WTC11 (cell line): ENCODE measurements around the gene VAV2. TPM values are rescaled to one million over a fixed set of nuclear protein-coding genes. Genes with fewer than 3 reads are reported as not detected.

Source experiments
- ATAC-seq: fragments of 200-7000 bp; cut with Tn5 transposase; 2 replicates; pipeline ENCODE4 v1.10.0; 2021; ENCODE audit warnings: mild to moderate bottlenecking, moderate library complexity
- CTCF ChIA-PET: fragments of 300-600 bp; sonication (Branson Sonifier 250); formaldehyde crosslinking; loops from one replicate; lab custom pipeline; 2021; ENCODE audit warnings: antibody characterized with exemption; lab: Charles Lee
- POLR2A ChIA-PET: fragments of 350-600 bp; sonication (Branson Sonifier 250); formaldehyde crosslinking; loops from one replicate; lab custom pipeline; 2021; ENCODE audit warnings: antibody characterized with exemption; lab: Charles Lee
- DNase-seq: peaks from one replicate; pipeline ENCODE4 v3.0.0; 2021; ENCODE audit warnings: low spot score
- H3K27ac Mint-ChIP-seq: 2 replicates; pipeline ENCODE4 v1.8.0; 2021; ENCODE audit warnings: mixed read lengths
- H3K27me3 Mint-ChIP-seq: 2 replicates; pipeline ENCODE4 v1.8.0; 2021; ENCODE audit warnings: low read depth, mild to moderate bottlenecking, moderate library complexity, mixed read lengths
- H3K36me3 Mint-ChIP-seq: 2 replicates; pipeline ENCODE4 v1.8.0; 2021; ENCODE audit warnings: mixed read lengths
- H3K4me1 Mint-ChIP-seq: 2 replicates; pipeline ENCODE4 v1.8.0; 2022; ENCODE audit warnings: mixed read lengths
- H3K4me3 Mint-ChIP-seq: 2 replicates; pipeline ENCODE4 v1.8.0; 2021; ENCODE audit warnings: mild to moderate bottlenecking, moderate library complexity, mixed read lengths
- H3K9me3 Mint-ChIP-seq: 2 replicates; pipeline ENCODE4 v1.8.0; 2021; ENCODE audit warnings: mixed read lengths
- ATF6 ChIP-seq: sonication (generic); formaldehyde crosslinking; IDR thresholded peaks from 2 replicates; pipeline ENCODE4 v1.8.1; 2023; ENCODE audit warnings: mild to moderate bottlenecking, missing genetic modification reagents
- ELF4 ChIP-seq: sonication (generic); formaldehyde crosslinking; IDR thresholded peaks from 2 replicates; pipeline ENCODE4 v1.8.1; 2022; ENCODE audit warnings: low read depth, mild to moderate bottlenecking, moderate library complexity, missing genetic modification reagents
- IRF1 ChIP-seq: sonication (generic); formaldehyde crosslinking; IDR thresholded peaks from 2 replicates; pipeline ENCODE4 v1.8.0; 2023; ENCODE audit warnings: missing genetic modification reagents
- MAX ChIP-seq: sonication (generic); formaldehyde crosslinking; IDR thresholded peaks from 2 replicates; pipeline ENCODE4 v1.8.0; 2022; ENCODE audit warnings: mild to moderate bottlenecking, missing genetic modification reagents
- ZNF121 ChIP-seq: sonication (generic); formaldehyde crosslinking; IDR thresholded peaks from 2 replicates; pipeline ENCODE4 v1.8.0; 2023; ENCODE audit warnings: missing genetic modification reagents
- ZNF138 ChIP-seq: sonication (generic); formaldehyde crosslinking; conservative IDR thresholded peaks from 2 replicates; pipeline ENCODE4 v1.8.1; 2022; ENCODE audit warnings: mild to moderate bottlenecking, moderate library complexity, missing genetic modification reagents
- ZNF219 ChIP-seq: sonication (generic); formaldehyde crosslinking; IDR thresholded peaks from 2 replicates; pipeline ENCODE4 v1.8.0; 2023; ENCODE audit warnings: missing genetic modification reagents, mild to moderate bottlenecking, borderline replicate concordance
- ZNF263 ChIP-seq: sonication (generic); formaldehyde crosslinking; IDR thresholded peaks from 2 replicates; pipeline ENCODE4 v1.8.1; 2022; ENCODE audit warnings: low read depth, mild to moderate bottlenecking, moderate library complexity, missing genetic modification reagents
- ZNF423 ChIP-seq: fragments of 250-450 bp; sonication (Bioruptor Pico); IDR thresholded peaks from 2 replicates; pipeline ENCODE4 v2.1.2; 2022; ENCODE audit warnings: mild to moderate bottlenecking, moderate library complexity
- ZNF532 ChIP-seq: fragments of 250-450 bp; sonication (Bioruptor Pico); IDR thresholded peaks from 2 replicates; pipeline ENCODE4 v1.9.0; 2021; ENCODE audit warnings: mild to moderate bottlenecking, borderline replicate concordance
- total RNA-seq: library from RNA; stranded (reverse); gene quantifications from 3 replicates; pipeline ENCODE4 v1.2.3, GENCODE V29; 2021
- TF ChIP-seq, protein P1 (sequence below): sonication (generic); formaldehyde crosslinking; IDR thresholded peaks from 2 replicates; pipeline ENCODE4 v1.8.0; 2022; ENCODE audit warnings: missing genetic modification reagents
- TF ChIP-seq, protein P2 (sequence below): fragments of 200-600 bp; IDR thresholded peaks from 2 replicates; pipeline ENCODE4 v1.8.0; 2022; ENCODE audit warnings: antibody characterized with exemption

Gene VAV2
- total RNA-seq, 1 experiment from 2014 or later, result 39.7 TPM

- TF ChIP-seq, protein P1, sequence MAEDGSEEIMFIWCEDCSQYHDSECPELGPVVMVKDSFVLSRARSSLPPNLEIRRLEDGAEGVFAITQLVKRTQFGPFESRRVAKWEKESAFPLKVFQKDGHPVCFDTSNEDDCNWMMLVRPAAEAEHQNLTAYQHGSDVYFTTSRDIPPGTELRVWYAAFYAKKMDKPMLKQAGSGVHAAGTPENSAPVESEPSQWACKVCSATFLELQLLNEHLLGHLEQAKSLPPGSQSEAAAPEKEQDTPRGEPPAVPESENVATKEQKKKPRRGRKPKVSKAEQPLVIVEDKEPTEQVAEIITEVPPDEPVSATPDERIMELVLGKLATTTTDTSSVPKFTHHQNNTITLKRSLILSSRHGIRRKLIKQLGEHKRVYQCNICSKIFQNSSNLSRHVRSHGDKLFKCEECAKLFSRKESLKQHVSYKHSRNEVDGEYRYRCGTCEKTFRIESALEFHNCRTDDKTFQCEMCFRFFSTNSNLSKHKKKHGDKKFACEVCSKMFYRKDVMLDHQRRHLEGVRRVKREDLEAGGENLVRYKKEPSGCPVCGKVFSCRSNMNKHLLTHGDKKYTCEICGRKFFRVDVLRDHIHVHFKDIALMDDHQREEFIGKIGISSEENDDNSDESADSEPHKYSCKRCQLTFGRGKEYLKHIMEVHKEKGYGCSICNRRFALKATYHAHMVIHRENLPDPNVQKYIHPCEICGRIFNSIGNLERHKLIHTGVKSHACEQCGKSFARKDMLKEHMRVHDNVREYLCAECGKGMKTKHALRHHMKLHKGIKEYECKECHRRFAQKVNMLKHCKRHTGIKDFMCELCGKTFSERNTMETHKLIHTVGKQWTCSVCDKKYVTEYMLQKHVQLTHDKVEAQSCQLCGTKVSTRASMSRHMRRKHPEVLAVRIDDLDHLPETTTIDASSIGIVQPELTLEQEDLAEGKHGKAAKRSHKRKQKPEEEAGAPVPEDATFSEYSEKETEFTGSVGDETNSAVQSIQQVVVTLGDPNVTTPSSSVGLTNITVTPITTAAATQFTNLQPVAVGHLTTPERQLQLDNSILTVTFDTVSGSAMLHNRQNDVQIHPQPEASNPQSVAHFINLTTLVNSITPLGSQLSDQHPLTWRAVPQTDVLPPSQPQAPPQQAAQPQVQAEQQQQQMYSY (CRISPR knock-in tag), result peak; percentile 79
- TF ChIP-seq ZNF532 (CRISPR knock-in tag), result no peak
- TF ChIP-seq ZNF138 (CRISPR knock-in tag), result no peak
- no peak for TF ChIP-seq ZNF219 (CRISPR knock-in tag)
- TF ChIP-seq MAX (CRISPR knock-in tag), result peak; percentile 24; the same call in 1 of the 2 replicates
- peak; percentile 79 for TF ChIP-seq ZNF121 (CRISPR knock-in tag)
- TF ChIP-seq, protein P2, sequence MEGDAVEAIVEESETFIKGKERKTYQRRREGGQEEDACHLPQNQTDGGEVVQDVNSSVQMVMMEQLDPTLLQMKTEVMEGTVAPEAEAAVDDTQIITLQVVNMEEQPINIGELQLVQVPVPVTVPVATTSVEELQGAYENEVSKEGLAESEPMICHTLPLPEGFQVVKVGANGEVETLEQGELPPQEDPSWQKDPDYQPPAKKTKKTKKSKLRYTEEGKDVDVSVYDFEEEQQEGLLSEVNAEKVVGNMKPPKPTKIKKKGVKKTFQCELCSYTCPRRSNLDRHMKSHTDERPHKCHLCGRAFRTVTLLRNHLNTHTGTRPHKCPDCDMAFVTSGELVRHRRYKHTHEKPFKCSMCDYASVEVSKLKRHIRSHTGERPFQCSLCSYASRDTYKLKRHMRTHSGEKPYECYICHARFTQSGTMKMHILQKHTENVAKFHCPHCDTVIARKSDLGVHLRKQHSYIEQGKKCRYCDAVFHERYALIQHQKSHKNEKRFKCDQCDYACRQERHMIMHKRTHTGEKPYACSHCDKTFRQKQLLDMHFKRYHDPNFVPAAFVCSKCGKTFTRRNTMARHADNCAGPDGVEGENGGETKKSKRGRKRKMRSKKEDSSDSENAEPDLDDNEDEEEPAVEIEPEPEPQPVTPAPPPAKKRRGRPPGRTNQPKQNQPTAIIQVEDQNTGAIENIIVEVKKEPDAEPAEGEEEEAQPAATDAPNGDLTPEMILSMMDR, result peak; percentile 89
- TF ChIP-seq, all 79 proteins: peak for 4
- H3K9me3 Mint-ChIP-seq, result no peaks in the 10 kb centered on the region
- peak; percentile 90 for DNase-seq
- H3K4me3 Mint-ChIP-seq, result peak overlapping the region; percentile 38
- POLR2A ChIA-PET, result no interaction called here
- CTCF ChIA-PET, result interaction anchor here (0.6 to 3.7 kb wide), 25 partner anchors 11 to 467 kb away, joined by 3 to 80 read pairs (median 6); partner anchors contain the start of genes BRD3OS and SARDH
- peaks cover 23% of the 10 kb centered on the region for H3K4me1 Mint-ChIP-seq
- H3K27me3 Mint-ChIP-seq, result no peaks in the 10 kb centered on the region
- H3K36me3 Mint-ChIP-seq, result no peaks in the 10 kb centered on the region
- peak; percentile 56 for ATAC-seq
- H3K27ac Mint-ChIP-seq, result no peak overlapping the region
Measured at GRCh38 chr9:133994353-133995011, 2.4 kb upstream of the VAV2 start.

DNA sequence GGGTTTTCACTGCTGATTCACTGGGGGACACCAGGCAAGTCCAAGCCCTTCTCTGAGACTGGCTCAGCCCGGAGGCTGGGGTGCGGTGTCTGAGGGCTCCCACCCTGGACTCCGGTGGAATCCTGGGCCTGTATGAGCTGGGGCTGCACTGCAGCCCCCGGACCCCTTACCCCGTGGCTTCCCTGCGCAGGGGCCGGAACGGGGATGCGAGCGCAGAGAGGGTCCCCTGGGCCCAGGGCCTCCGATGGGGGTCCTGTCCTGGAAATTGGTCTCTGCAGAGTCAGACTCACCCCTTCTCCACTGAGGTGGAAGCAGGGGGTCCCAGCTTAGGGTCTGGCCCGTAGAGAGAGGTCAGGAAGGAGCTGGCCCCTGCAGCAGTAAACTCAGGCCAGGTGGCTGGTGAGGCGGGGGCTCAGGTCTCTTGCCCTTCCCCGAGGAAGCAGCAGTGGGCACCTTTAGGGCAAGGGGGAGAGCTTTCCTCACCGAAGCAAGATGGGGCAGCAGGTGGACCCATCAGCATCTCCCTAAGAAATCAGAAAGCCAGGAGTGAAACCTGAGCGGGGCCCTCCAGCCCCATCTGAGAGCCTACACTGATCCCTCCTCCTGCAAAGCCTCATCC is 1.6 kb upstream of the VAV2 start:
- H3K27me3 Mint-ChIP-seq, result no peaks in the 10 kb centered on the region
- TF ChIP-seq ZNF263, result 0 out of 2 replicates have a peak, but pooled peaks have one; percentile 31
- TF ChIP-seq IRF1 (CRISPR knock-in tag), result no peak
- no peak for TF ChIP-seq ELF4 (CRISPR knock-in tag)
- no peak for TF ChIP-seq ATF6 (CRISPR knock-in tag)
- no peak for TF ChIP-seq ZNF423 (CRISPR knock-in tag)
- H3K4me1 Mint-ChIP-seq, result peaks cover 23% of the 10 kb centered on the region
- ChIA-PET CTCF (interaction anchor here (0.6 to 3.7 kb wide), 39 partner anchors 11 to 466 kb away, joined by 3 to 80 read pairs (median 4); partner anchors contain the start of genes BRD3OS, RNU6ATAC and SARDH), POLR2A (interaction anchor here (0.6 kb wide), 1 partner anchor 258 kb away, joined by 7 read pairs; no protein-coding TSS in a partner anchor)
- no peak overlapping the region for H3K27ac Mint-ChIP-seq
- peak overlapping the region; percentile 64 for H3K4me3 Mint-ChIP-seq
- H3K36me3 Mint-ChIP-seq, result no peaks in the 10 kb centered on the region
- DNase-seq (no peak), ATAC-seq (no peak)
- H3K9me3 Mint-ChIP-seq, result no peaks in the 10 kb centered on the region
